GM10266 (cell line): ENCODE measurements around the gene SEMA3G.

Source experiments
- DNase-seq: peaks from one replicate; pipeline ENCODE4 v3.0.0; 2012; ENCODE audit errors: extremely low spot score
- CTCF ChIP-seq: IDR thresholded peaks from 2 replicates; pipeline ENCODE4 v1.5.1; 2012; ENCODE audit warnings: mild to moderate bottlenecking, low read depth; ENCODE audit not compliant: control insufficient read depth, insufficient read depth; ENCODE audit errors: missing control alignments

Gene SEMA3G

GRCh38 chr3:52415800-52416199 is 29.1 kb downstream of the SEMA3G start:
- DNase-seq = no peak

GRCh38 chr3:52408466-52408865 is 36.4 kb downstream of the SEMA3G start:
- no peak for DNase-seq
- no peak for TF ChIP-seq CTCF

More at GRCh38 chr3:52415800-52416199, 29.1 kb downstream of the SEMA3G start:
- no peak for TF ChIP-seq CTCF

- DNase-seq = no peak
- TF ChIP-seq CTCF = no peak
Observed at GRCh38 chr3:52407779-52408178, 37.1 kb downstream of the SEMA3G start.

GRCh38 chr3:52406791-52407510 is 38.0 kb downstream of the SEMA3G start:
- TF ChIP-seq CTCF = no peak

GRCh38 chr3:52406231-52406661 is 38.7 kb downstream of the SEMA3G start:
- no peak for DNase-seq
- TF ChIP-seq CTCF = no peak

More at GRCh38 chr3:52406791-52407510, 38.0 kb downstream of the SEMA3G start:
- no peak for DNase-seq

- no peak for DNase-seq
- TF ChIP-seq CTCF = no peak
Observed at GRCh38 chr3:52405601-52406110, 39.2 kb downstream of the SEMA3G start.

- DNase-seq = no peak
- TF ChIP-seq CTCF = no peak
Observed at GRCh38 chr3:52405066-52405465, 39.8 kb downstream of the SEMA3G start.
